HEK293 (cell line): ENCODE data around the gene PRR18.
A peak's percentile ranks its signal among the peaks of the same experiment; 100 is the strongest.

Experiments
- HOXA7 ChIP-seq: sonication (generic); formaldehyde crosslinking; IDR thresholded peaks from 2 replicates; pipeline ENCODE4 v1.8.1; 2022; ENCODE audit warnings: missing genetic modification reagents, borderline replicate concordance
- SALL2 ChIP-seq: fragments of 450-650 bp; formaldehyde crosslinking; IDR thresholded peaks from 2 replicates; pipeline ENCODE4 v1.5.0; 2017; ENCODE audit warnings: missing biosample characterization, mild to moderate bottlenecking, missing genetic modification characterization, borderline replicate concordance
- TCF7L2 ChIP-seq: IDR thresholded peaks from 2 replicates; pipeline ENCODE4 v1.6.1; 2011; ENCODE audit warnings: low read depth, mild to moderate bottlenecking, inconsistent platforms, low read length, moderate library complexity, borderline replicate concordance
- ZBTB17 ChIP-seq: fragments of 450-650 bp; formaldehyde crosslinking; IDR thresholded peaks from 2 replicates; pipeline ENCODE4 v1.5.1; 2016; ENCODE audit warnings: missing biosample characterization, missing genetic modification characterization
- ZBTB48 ChIP-seq: fragments of 450-650 bp; formaldehyde crosslinking; IDR thresholded peaks from 2 replicates; pipeline ENCODE4 v1.5.1; 2016; ENCODE audit warnings: missing biosample characterization, missing genetic modification characterization
- ZBTB7A ChIP-seq: fragments of 450-650 bp; formaldehyde crosslinking; IDR thresholded peaks from 2 replicates; pipeline ENCODE4 v1.5.1; 2016; ENCODE audit warnings: low read depth, missing biosample characterization, missing genetic modification characterization
- ZNF133 ChIP-seq: fragments of 450-650 bp; formaldehyde crosslinking; IDR thresholded peaks from 2 replicates; pipeline ENCODE4 v1.5.1; 2016; ENCODE audit warnings: missing biosample characterization, missing genetic modification characterization
- ZNF221 ChIP-seq: fragments of 450-650 bp; formaldehyde crosslinking; IDR thresholded peaks from 2 replicates; pipeline ENCODE4 v1.5.1; 2017; ENCODE audit warnings: missing biosample characterization, missing genetic modification characterization, borderline replicate concordance
- ZNF335 ChIP-seq: fragments of 450-650 bp; formaldehyde crosslinking; conservative IDR thresholded peaks from 2 replicates; pipeline ENCODE4 v1.5.1; 2016; ENCODE audit warnings: missing biosample characterization, missing genetic modification characterization
- ZNF549 ChIP-seq: fragments of 450-650 bp; IDR thresholded peaks from 2 replicates; pipeline ENCODE4 v1.5.1; 2018; ENCODE audit warnings: missing biosample characterization, missing genetic modification characterization, mild to moderate bottlenecking, inconsistent platforms, moderate library complexity
- TF ChIP-seq, protein P1 (sequence below): fragments of 450-650 bp; formaldehyde crosslinking; IDR thresholded peaks from 2 replicates; pipeline ENCODE4 v1.5.1; 2016; ENCODE audit warnings: missing biosample characterization, missing genetic modification characterization
- TF ChIP-seq, protein P2 (sequence below): fragments of 450-650 bp; formaldehyde crosslinking; IDR thresholded peaks from 2 replicates; pipeline ENCODE4 v1.5.0; 2017; ENCODE audit warnings: missing biosample characterization, missing genetic modification characterization, borderline replicate concordance

DNA sequence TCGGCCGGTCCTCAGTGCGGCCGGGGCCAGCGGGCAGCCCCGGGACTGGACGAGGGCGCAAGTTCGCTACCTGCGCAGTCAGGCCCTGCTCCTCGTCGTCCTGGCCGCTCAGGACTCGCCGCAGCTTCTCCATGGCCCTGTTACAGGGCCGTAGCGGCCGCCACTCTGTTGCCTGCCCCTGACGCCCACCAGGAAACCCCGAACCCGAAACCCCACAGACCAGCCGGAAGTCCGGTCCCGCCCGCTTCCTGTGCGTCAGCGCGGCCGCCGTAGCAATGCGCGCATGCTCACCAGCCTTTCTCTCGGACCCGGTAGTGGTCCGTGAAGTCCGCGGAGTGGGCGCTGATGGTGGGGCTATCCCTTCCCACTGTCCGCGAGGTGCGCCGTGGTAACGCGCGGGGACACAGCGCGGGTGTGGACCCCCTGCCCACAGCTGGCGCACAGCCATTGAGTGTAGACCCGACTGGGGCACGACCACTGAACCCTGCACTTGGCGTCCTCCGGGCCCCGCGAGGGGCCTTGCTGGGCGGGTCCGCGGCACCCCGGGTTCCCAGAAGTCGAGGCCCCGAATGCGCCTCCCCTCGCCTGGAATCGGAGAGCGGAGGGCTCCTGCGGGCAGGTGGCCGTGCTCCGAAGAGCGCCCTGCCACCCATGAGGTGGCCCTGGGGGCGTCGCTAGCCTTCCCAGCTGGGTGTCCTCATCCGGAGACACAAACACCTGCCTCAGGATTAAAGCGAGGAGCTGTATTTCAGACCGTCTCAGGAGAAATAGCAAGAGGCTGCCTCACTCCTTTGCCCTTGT is 34.4 kb upstream of the PRR18 start, which contains the start of gene SFT2D1:
- TF ChIP-seq, protein P1, sequence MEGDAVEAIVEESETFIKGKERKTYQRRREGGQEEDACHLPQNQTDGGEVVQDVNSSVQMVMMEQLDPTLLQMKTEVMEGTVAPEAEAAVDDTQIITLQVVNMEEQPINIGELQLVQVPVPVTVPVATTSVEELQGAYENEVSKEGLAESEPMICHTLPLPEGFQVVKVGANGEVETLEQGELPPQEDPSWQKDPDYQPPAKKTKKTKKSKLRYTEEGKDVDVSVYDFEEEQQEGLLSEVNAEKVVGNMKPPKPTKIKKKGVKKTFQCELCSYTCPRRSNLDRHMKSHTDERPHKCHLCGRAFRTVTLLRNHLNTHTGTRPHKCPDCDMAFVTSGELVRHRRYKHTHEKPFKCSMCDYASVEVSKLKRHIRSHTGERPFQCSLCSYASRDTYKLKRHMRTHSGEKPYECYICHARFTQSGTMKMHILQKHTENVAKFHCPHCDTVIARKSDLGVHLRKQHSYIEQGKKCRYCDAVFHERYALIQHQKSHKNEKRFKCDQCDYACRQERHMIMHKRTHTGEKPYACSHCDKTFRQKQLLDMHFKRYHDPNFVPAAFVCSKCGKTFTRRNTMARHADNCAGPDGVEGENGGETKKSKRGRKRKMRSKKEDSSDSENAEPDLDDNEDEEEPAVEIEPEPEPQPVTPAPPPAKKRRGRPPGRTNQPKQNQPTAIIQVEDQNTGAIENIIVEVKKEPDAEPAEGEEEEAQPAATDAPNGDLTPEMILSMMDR (tag by site-specific recombination), result peak; percentile 27
- TF ChIP-seq ZNF335 (tag by site-specific recombination), result peak; percentile 97
- TF ChIP-seq SALL2, result no peak
- no peak for TF ChIP-seq HOXA7 (CRISPR knock-in tag)
- no peak; the same call in 1 of the 2 replicates for TF ChIP-seq ZBTB7A
- TF ChIP-seq TCF7L2, result no peak
- peak; percentile 42; the same call in 1 of the 2 replicates for TF ChIP-seq ZBTB17
- TF ChIP-seq, protein P2, sequence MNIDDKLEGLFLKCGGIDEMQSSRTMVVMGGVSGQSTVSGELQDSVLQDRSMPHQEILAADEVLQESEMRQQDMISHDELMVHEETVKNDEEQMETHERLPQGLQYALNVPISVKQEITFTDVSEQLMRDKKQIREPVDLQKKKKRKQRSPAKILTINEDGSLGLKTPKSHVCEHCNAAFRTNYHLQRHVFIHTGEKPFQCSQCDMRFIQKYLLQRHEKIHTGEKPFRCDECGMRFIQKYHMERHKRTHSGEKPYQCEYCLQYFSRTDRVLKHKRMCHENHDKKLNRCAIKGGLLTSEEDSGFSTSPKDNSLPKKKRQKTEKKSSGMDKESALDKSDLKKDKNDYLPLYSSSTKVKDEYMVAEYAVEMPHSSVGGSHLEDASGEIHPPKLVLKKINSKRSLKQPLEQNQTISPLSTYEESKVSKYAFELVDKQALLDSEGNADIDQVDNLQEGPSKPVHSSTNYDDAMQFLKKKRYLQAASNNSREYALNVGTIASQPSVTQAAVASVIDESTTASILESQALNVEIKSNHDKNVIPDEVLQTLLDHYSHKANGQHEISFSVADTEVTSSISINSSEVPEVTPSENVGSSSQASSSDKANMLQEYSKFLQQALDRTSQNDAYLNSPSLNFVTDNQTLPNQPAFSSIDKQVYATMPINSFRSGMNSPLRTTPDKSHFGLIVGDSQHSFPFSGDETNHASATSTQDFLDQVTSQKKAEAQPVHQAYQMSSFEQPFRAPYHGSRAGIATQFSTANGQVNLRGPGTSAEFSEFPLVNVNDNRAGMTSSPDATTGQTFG (tag by site-specific recombination), result no peak
- TF ChIP-seq ZBTB48 (tag by site-specific recombination), result no peak
- TF ChIP-seq ZNF549 (tag by site-specific recombination), result no peak
- TF ChIP-seq ZNF133 (tag by site-specific recombination), result no peak
- TF ChIP-seq ZNF221 (tag by site-specific recombination), result no peak
